Heart left ventricle (tissue), 13 donors: ENCODE measurements around the gene DYNLT1.

Experiments used
- POLR2A ChIP-seq, 2 donors: fragments of 450-650 bp; IDR thresholded peaks; one replicate each; pipeline ENCODE4 v1.6.1; 2017; ENCODE audit warnings: antibody characterized with exemption in 2 of 2, mild to moderate bottlenecking in 2 of 2, moderate library complexity in 2 of 2
- TF ChIP-seq, protein P1 (sequence below), 12 donors: fragments of 200-600 bp; sonication (generic) in 4 of 12; IDR thresholded peaks; one replicate each; pipeline versions ENCODE4 v1.5.0 to v1.8.0; 2018 to 2022; ENCODE audit warnings: antibody characterized with exemption in 12 of 12, mild to moderate bottlenecking in 5 of 12
- donor health status: ischemic (EF 13 %, LVEDD 7.1; RV severe dilation, severe dysfunction).
- donor health status: DM: no; HTN: yes; CAD: no.
- donor health status: DM: no; HTN: no; CAD: no.
- donor health status: ischemic (EF 25% LVEDD 6.9; RV normal size, moderate dysfunction).
- donor health status: ischemic (EF 25% LVEDD 5.7; RV mildly dilated, moderate dysfunction).
- donor health status: ischemic (EF 35%, LVEDD 5.7; RV mildly dilated, moderate dysfunction).
- donor health status: nonischemic (EF 11% LVEDD 7.7; RV severe dilation, severe dysfunction).
- donor health status: DM: yes; HTN: yes; CAD: no.
- donor health status: PGD.
- donor health status: ischemic (EF 29% LVEDD 5.4; RV normal size, mild dysfunction).
- donor health status: nonischemic (EF 23%, LVEDD 6.1; RV moderate dilation, normal function).

DNA sequence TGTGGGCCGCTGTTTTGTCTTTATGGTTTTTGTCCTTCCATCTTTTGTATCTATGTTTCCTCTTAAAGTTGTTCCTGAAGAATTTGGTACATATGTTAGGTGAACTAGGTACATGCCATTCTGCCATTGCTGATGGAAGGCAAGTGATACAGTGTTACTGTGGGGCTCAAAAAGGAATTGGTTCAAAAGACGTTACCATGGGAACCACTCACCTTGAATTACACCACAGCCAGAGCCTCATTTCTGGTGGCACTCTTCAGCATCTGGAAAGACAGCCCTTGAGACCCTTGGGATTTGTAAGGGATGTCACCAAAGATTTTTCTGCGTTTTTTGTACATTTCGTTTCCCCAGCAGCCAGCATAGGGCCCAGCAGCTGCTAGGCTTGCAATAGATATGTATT is 52.7 kb downstream of the DYNLT1 start:
- TF ChIP-seq, protein P1, sequence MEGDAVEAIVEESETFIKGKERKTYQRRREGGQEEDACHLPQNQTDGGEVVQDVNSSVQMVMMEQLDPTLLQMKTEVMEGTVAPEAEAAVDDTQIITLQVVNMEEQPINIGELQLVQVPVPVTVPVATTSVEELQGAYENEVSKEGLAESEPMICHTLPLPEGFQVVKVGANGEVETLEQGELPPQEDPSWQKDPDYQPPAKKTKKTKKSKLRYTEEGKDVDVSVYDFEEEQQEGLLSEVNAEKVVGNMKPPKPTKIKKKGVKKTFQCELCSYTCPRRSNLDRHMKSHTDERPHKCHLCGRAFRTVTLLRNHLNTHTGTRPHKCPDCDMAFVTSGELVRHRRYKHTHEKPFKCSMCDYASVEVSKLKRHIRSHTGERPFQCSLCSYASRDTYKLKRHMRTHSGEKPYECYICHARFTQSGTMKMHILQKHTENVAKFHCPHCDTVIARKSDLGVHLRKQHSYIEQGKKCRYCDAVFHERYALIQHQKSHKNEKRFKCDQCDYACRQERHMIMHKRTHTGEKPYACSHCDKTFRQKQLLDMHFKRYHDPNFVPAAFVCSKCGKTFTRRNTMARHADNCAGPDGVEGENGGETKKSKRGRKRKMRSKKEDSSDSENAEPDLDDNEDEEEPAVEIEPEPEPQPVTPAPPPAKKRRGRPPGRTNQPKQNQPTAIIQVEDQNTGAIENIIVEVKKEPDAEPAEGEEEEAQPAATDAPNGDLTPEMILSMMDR (IDR thresholded peaks at IDR 0.05), result no peak
- TF ChIP-seq POLR2A (IDR thresholded peaks at IDR 0.05), result no peak
